GM21576 (cell line): ENCODE data around the gene LCE4A.

Source experiments
- ATAC-seq: cut with Tn5 transposase; IDR thresholded peaks from one replicate; pipeline ENCODE4 v1.9.1; 2021; ENCODE audit warnings: mild to moderate bottlenecking, moderate library complexity; ENCODE audit not compliant: unreplicated experiment

Gene LCE4A

GRCh38 chr1:152745289-152745704 is 37.3 kb downstream of the LCE4A start:
- no peak for ATAC-seq

GRCh38 chr1:152745765-152746444 is 37.9 kb downstream of the LCE4A start:
- ATAC-seq, result no peak

- no peak for ATAC-seq
Measured at GRCh38 chr1:152747831-152748230, 39.9 kb downstream of the LCE4A start.

GRCh38 chr1:152752225-152752624 is 44.3 kb downstream of the LCE4A start:
- no peak for ATAC-seq

GRCh38 chr1:152753586-152753985 is 45.6 kb downstream of the LCE4A start:
- no peak for ATAC-seq

GRCh38 chr1:152756872-152757271 is 48.9 kb downstream of the LCE4A start:
- no peak for ATAC-seq

GRCh38 chr1:152757747-152758146 is 49.8 kb downstream of the LCE4A start, which contains the start of gene KPRP:
Gene KPRP (plus strand): TSS chr1:152758025. CDS start chr1:152759589, 1,564 bp downstream.
- no peak for ATAC-seq

GRCh38 chr1:152758636-152759035 is 50.7 kb downstream of the LCE4A start:
- ATAC-seq, result no peak
